GM13977 (cell line): ENCODE data around the gene GPR78.

Experiments
- DNase-seq: peaks from one replicate; pipeline ENCODE4 v3.0.0; 2012; ENCODE audit warnings: low spot score
- in situ Hi-C: fragments of 300-500 bp; cut with MboI; formaldehyde crosslinking; loops from one replicate; pipeline ENCODE4 v1.12.0; 2022; ENCODE audit warnings: low sequenced_read_pairs, low pct_unique_long_range_greater_than_20kb, mixed read lengths, inconsistent platforms; ENCODE audit not compliant: unreplicated experiment
- TF ChIP-seq, protein P1 (sequence below): IDR thresholded peaks from 2 replicates; pipeline ENCODE4 v1.5.1; 2012; ENCODE audit warnings: mild to moderate bottlenecking, control low read depth; ENCODE audit not compliant: insufficient read depth; ENCODE audit errors: extremely low read depth, missing control alignments

GPR78 gene

DNA sequence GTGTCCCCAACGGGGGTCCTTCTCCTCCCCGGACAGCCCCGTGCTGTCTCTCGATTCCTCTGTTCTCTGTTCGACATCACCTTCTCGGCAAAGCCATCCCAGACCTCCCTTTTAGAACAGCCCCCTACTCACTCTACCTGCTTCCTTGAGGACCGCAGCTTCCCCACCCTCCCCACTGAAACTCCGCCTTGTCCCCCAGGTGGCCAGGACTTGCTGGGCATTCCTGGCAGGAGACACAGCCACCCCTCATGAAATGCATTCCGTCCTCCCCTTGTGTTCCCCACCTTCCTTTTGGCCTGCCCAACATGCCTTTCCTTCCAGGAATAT lies 34.8 kb upstream of the GPR78 start:
- in situ Hi-C loops, result no loop called here
- no peak for DNase-seq
- TF ChIP-seq, protein P1, sequence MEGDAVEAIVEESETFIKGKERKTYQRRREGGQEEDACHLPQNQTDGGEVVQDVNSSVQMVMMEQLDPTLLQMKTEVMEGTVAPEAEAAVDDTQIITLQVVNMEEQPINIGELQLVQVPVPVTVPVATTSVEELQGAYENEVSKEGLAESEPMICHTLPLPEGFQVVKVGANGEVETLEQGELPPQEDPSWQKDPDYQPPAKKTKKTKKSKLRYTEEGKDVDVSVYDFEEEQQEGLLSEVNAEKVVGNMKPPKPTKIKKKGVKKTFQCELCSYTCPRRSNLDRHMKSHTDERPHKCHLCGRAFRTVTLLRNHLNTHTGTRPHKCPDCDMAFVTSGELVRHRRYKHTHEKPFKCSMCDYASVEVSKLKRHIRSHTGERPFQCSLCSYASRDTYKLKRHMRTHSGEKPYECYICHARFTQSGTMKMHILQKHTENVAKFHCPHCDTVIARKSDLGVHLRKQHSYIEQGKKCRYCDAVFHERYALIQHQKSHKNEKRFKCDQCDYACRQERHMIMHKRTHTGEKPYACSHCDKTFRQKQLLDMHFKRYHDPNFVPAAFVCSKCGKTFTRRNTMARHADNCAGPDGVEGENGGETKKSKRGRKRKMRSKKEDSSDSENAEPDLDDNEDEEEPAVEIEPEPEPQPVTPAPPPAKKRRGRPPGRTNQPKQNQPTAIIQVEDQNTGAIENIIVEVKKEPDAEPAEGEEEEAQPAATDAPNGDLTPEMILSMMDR, result no peak

DNA sequence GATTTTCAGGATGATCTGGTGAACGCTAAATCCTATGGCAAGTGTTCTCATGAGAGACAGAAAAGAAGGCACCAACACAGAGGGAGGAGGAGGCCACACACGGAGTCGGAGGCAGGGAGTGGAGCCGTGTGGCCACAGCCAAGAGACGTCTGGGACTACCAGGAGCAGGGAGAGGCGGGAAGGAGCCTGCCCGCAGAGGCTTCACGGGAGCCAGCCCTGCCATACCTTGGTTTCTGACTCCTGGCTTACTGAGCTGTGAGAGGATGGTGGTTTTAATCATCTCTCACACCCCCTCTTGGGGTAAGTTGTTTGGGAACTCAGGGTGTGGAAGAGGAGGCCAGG lies 33.5 kb upstream of the GPR78 start:
- DNase-seq, result no peak
- in situ Hi-C loops, result no loop called here
- TF ChIP-seq, protein P1, result no peak

DNA sequence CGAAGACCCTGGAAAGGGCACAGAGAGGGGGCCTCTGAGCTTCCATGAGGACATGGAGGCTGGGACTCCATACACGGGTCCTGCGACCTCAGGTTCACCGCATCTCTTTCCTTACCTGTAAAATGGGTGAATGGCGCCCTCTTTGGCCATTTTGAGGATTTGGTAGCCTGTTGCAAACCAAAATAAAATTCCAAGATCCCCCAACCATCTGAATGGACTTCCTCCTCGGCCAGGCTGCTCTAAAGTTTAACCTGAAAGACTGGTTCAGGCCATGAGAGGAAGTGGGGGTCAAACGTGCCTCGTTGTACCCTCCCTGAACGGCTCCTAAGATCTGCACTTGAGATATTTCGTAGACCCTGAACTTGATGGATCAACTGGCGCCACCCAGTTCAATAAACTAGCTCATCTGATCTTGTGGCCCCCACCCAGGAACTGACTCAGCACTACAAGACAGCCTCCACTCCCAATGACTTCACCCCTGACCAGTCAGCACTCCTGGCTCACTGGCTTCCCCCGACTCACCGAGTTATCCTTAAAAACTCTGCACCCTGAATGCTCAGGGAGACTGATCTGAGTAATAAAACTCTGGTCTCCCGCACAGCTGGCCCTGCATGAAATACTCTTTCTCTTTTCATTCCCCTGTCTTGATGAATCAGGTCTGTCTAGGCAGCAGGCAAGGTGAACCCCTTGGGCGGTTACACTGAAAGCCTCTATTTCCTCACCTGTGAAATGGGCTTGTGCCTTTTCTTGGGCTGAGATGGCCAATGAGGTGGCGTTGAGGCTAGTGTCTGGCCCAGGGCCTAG lies 32.9 kb upstream of the GPR78 start:
- peak; percentile 75 for DNase-seq
- TF ChIP-seq, protein P1, result peak; percentile 57
- in situ Hi-C loops, result no loop called here

- DNase-seq, result no peak
- in situ Hi-C loops, result no loop called here
- TF ChIP-seq, protein P1, result no peak
These were observed 32.1 kb upstream of the GPR78 start for GRCh38 chr4:8547912-8548730.

DNA sequence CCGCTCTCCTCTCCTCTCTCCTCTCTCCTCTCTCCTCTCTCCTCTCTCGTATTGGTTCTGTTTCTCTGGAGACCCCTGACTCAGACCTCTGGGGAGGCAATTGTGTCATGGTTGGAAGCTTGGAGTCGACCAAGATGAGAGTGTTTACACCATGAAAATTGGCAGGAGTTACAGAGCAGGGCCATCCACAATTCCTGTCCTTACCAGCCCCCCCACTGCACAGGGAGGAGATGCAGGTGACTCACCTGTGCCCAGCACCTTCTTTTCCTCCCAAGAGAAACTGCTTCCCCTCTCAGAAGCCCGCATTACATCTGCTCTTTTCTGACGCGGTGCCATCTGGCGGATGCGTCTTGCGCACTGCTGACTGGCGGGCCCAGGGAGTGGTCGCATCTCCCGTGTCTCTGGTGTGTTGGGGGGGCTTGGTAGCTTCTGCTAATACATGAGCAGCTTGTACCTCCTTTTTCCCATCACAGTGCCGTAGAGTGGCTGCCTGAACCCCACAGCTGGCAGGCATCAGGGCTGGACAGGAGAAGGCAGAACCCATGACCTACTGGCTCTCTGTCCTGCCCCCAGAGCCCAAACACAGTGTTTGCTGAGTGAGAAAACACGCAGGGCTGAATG lies 31.4 kb upstream of the GPR78 start:
- TF ChIP-seq, protein P1, result no peak
- no peak for DNase-seq
- in situ Hi-C loops, result no loop called here

- DNase-seq, result no peak
- in situ Hi-C loops, result no loop called here
- TF ChIP-seq, protein P1, result no peak
These were observed 30.8 kb upstream of the GPR78 start for GRCh38 chr4:8549352-8549931.
